Lung (tissue), 12 donors: ENCODE data around the gene TIMM29. TPM values are rescaled to one million over a fixed set of nuclear protein-coding genes. Genes with fewer than 3 reads are reported as not detected.

ENCODE experiments used
- ATAC-seq: fragments of 200-7000 bp; cut with Tn5 transposase; one replicate; pipeline ENCODE4 v1.9.1; 2020; ENCODE audit warnings: moderate number of reproducible peaks; ENCODE audit not compliant: insufficient read depth, low FRiP score
- DNase-seq, 3 donors: peaks; one replicate each; pipeline ENCODE4 v3.0.0-alpha.2; 2013 to 2017
- H3K27ac ChIP-seq, 2 donors: one replicate each; pipeline ENCODE4 v1.5.1; 2013; ENCODE audit warnings: mild to moderate bottlenecking in 2 of 2, moderate library complexity in 2 of 2, control low read depth in 1 of 2, inconsistent platforms in 1 of 2, low read depth in 1 of 2, low read length in 1 of 2
- H3K27me3 ChIP-seq, 3 donors: one replicate each; pipeline ENCODE4 v1.5.1; 2013; ENCODE audit warnings: low read length in 2 of 3; ENCODE audit not compliant: control insufficient read depth in 3 of 3, insufficient read depth in 3 of 3
- H3K36me3 ChIP-seq, 4 donors: one replicate each; pipeline ENCODE4 v1.5.1; 2013; ENCODE audit warnings: low read length in 4 of 4, mild to moderate bottlenecking in 1 of 4, moderate library complexity in 1 of 4; ENCODE audit not compliant: control insufficient read depth in 4 of 4, insufficient read depth in 4 of 4
- H3K4me1 ChIP-seq, 5 donors: one replicate each; pipeline ENCODE4 v1.5.1; 2013; ENCODE audit warnings: low read length in 5 of 5, mild to moderate bottlenecking in 2 of 5, moderate library complexity in 1 of 5; ENCODE audit not compliant: control insufficient read depth in 5 of 5, insufficient read depth in 5 of 5
- H3K4me3 ChIP-seq: one replicate; pipeline ENCODE4 v1.5.1; 2013; ENCODE audit warnings: mild to moderate bottlenecking, control low read depth, moderate library complexity
- H3K9ac ChIP-seq, 2 donors: one replicate each; pipeline ENCODE4 v1.5.1; 2013; ENCODE audit warnings: low read length in 2 of 2, control low read depth in 1 of 2; ENCODE audit not compliant: insufficient read depth in 1 of 2
- H3K9me3 ChIP-seq, 4 donors: one replicate each; pipeline ENCODE4 v1.5.1; 2013; ENCODE audit warnings: low read length in 3 of 4, mild to moderate bottlenecking in 1 of 4, moderate library complexity in 1 of 4; ENCODE audit not compliant: control insufficient read depth in 4 of 4, insufficient read depth in 3 of 4
- CTCF ChIP-seq: IDR thresholded peaks from 2 replicates; pipeline ENCODE4 v1.5.1; 2012; ENCODE audit warnings: mild to moderate bottlenecking; ENCODE audit errors: control extremely low read depth, extremely low read depth
- WGBS, 2 donors: extraction: QIAGEN DNeasy Blood & Tissue Kit; methylation state at CpG; one replicate each; pipeline ENCODE4 v1.1.7; 2013; 5-methylcytosine and 5-hydroxymethylcytosine counted together
- polyA plus RNA-seq, 2 donors: library from polyadenylated mRNA; stranded (reverse); fragments of 200-250 nt; gene quantifications; one replicate each; pipeline ENCODE4 v1.2.1, GENCODE V29; 2013
- total RNA-seq, 2 donors: library from RNA; depleted of rRNA in 1 of 2; stranded (reverse); fragments of >200 nt in 1 of 2; gene quantifications; one replicate each; pipeline ENCODE4 v1.2.1, GENCODE V29; 2014 to 2021
- donor health status: control.
- donor health status: control.
- donor health status: Bipolar disorder and iron deficiency.
- donor health status: healthy.
- donor health status: DM: yes; HTN: yes; CAD: no.

Gene TIMM29
- total and polyA plus RNA-seq, 4 donors = 15.6 to 20.4 (median 17.3) TPM

- H3K36me3 ChIP-seq = peaks cover 4 to 65% (median 28%) of the 10 kb centered on the region in 4 donors
- 93 to 99% methylated on average over 10 of the region's 10 CpGs for WGBS, 2 donors
Observed at GRCh38 chr19:10920288-10920655, 8.3 kb upstream of the TIMM29 start.

GRCh38 chr19:10920781-10921180 is 7.8 kb upstream of the TIMM29 start:
- TF ChIP-seq CTCF = no peak
- Histone ChIP-seq H3K9me3 (no peaks in the 10 kb centered on the region), H3K9ac (no peak overlapping the region), H3K4me3 (no peak overlapping the region), H3K27me3 (no peaks in the 10 kb centered on the region), H3K4me1 (no peaks in the 10 kb centered on the region), H3K36me3 (peaks cover 4 to 62% (median 29%) of the 10 kb centered on the region in 4 donors), H3K27ac (no peak overlapping the region)
- WGBS, 2 donors = 90 to 93% methylated on average over 16 of the region's 16 CpGs
- no peak for DNase-seq
- ATAC-seq = no peak

More at GRCh38 chr19:10920288-10920655, 8.3 kb upstream of the TIMM29 start:
- TF ChIP-seq CTCF = no peak
- Histone ChIP-seq H3K4me1 (no peaks in the 10 kb centered on the region), H3K9ac (no peak overlapping the region), H3K27ac (peak overlapping the region in 1 of 2 donors; percentile 12), H3K4me3 (no peak overlapping the region), H3K9me3 (no peaks in the 10 kb centered on the region), H3K27me3 (no peaks in the 10 kb centered on the region)
- ATAC-seq = no peak
- no peak for DNase-seq

- Histone ChIP-seq H3K4me1 (no peaks in the 10 kb centered on the region), H3K9me3 (no peaks in the 10 kb centered on the region), H3K9ac (no peak overlapping the region), H3K27ac (no peak overlapping the region), H3K36me3 (peaks cover 3 to 57% (median 25%) of the 10 kb centered on the region in 4 donors), H3K27me3 (no peaks in the 10 kb centered on the region), H3K4me3 (no peak overlapping the region)
- no peak for TF ChIP-seq CTCF
- DNase-seq (no peak), ATAC-seq (no peak)
- WGBS, 2 donors = 92% methylated on average over 43 of the region's 43 CpGs
Observed at GRCh38 chr19:10921199-10921909, 7.3 kb upstream of the TIMM29 start.
